Measurements from ENCODE around the gene ARHGEF28. TPM values are rescaled to one million over a fixed set of nuclear protein-coding genes. Genes with fewer than 3 reads are reported as not detected.

ARHGEF28 gene
- total and polyA plus RNA-seq, 2 of the 13 experiments (the other 11 are each of a cell fraction or from before 2014, with no cell fraction given): 17.4 to 34.1 TPM

DNA sequence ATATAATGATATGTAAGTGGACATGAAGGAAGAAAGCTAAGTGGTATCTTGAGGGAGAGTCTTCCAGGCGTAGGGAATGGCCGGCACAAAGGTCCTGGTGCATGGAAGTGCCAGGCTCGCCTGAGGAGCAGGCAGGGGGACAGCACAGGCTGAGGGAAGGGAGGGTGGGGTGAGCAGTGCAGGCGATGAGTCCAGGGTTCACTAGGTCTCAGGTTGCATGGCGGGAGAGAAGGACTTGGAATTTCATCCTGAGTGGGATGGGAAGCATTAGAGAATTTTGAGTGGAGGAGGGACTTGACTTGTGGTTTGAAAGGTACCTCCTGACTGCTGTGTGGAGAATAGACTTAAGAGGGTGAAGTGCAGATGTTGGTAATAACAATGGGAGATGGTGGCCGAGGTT is 268.9 kb downstream of the ARHGEF28 start (continued):
- TF ChIP-seq, protein P1, sequence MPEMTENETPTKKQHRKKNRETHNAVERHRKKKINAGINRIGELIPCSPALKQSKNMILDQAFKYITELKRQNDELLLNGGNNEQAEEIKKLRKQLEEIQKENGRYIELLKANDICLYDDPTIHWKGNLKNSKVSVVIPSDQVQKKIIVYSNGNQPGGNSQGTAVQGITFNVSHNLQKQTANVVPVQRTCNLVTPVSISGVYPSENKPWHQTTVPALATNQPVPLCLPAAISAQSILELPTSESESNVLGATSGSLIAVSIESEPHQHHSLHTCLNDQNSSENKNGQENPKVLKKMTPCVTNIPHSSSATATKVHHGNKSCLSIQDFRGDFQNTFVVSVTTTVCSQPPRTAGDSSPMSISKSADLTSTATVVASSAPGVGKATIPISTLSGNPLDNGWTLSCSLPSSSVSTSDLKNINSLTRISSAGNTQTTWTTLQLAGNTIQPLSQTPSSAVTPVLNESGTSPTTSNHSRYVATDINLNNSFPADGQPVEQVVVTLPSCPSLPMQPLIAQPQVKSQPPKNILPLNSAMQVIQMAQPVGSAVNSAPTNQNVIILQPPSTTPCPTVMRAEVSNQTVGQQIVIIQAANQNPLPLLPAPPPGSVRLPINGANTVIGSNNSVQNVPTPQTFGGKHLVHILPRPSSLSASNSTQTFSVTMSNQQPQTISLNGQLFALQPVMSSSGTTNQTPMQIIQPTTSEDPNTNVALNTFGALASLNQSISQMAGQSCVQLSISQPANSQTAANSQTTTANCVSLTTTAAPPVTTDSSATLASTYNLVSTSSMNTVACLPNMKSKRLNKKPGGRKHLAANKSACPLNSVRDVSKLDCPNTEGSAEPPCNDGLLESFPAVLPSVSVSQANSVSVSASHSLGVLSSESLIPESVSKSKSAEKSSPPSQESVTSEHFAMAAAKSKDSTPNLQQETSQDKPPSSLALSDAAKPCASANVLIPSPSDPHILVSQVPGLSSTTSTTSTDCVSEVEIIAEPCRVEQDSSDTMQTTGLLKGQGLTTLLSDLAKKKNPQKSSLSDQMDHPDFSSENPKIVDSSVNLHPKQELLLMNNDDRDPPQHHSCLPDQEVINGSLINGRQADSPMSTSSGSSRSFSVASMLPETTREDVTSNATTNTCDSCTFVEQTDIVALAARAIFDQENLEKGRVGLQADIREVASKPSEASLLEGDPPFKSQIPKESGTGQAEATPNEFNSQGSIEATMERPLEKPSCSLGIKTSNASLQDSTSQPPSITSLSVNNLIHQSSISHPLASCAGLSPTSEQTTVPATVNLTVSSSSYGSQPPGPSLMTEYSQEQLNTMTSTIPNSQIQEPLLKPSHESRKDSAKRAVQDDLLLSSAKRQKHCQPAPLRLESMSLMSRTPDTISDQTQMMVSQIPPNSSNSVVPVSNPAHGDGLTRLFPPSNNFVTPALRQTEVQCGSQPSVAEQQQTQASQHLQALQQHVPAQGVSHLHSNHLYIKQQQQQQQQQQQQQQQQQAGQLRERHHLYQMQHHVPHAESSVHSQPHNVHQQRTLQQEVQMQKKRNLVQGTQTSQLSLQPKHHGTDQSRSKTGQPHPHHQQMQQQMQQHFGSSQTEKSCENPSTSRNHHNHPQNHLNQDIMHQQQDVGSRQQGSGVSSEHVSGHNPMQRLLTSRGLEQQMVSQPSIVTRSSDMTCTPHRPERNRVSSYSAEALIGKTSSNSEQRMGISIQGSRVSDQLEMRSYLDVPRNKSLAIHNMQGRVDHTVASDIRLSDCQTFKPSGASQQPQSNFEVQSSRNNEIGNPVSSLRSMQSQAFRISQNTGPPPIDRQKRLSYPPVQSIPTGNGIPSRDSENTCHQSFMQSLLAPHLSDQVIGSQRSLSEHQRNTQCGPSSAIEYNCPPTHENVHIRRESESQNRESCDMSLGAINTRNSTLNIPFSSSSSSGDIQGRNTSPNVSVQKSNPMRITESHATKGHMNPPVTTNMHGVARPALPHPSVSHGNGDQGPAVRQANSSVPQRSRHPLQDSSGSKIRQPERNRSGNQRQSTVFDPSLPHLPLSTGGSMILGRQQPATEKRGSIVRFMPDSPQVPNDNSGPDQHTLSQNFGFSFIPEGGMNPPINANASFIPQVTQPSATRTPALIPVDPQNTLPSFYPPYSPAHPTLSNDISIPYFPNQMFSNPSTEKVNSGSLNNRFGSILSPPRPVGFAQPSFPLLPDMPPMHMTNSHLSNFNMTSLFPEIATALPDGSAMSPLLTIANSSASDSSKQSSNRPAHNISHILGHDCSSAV (CRISPR knock-in tag; IDR thresholded peaks at IDR 0.05; ENCODE audit: borderline replicate concordance): no peak
- TF ChIP-seq ISL2 (CRISPR knock-in tag; IDR thresholded peaks at IDR 0.05) (no peak), SIX4 (CRISPR knock-in tag; IDR thresholded peaks at IDR 0.05) (peak; percentile 96), MXI1 (IDR thresholded peaks at IDR 0.05; ENCODE audit: borderline replicate concordance, low read depth, low read length) (no peak), MTF1 (CRISPR knock-in tag; IDR thresholded peaks at IDR 0.05) (no peak)
- TF ChIP-seq, protein P2, sequence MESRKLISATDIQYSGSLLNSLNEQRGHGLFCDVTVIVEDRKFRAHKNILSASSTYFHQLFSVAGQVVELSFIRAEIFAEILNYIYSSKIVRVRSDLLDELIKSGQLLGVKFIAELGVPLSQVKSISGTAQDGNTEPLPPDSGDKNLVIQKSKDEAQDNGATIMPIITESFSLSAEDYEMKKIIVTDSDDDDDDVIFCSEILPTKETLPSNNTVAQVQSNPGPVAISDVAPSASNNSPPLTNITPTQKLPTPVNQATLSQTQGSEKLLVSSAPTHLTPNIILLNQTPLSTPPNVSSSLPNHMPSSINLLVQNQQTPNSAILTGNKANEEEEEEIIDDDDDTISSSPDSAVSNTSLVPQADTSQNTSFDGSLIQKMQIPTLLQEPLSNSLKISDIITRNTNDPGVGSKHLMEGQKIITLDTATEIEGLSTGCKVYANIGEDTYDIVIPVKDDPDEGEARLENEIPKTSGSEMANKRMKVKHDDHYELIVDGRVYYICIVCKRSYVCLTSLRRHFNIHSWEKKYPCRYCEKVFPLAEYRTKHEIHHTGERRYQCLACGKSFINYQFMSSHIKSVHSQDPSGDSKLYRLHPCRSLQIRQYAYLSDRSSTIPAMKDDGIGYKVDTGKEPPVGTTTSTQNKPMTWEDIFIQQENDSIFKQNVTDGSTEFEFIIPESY (CRISPR knock-in tag; IDR thresholded peaks at IDR 0.05): peak; percentile 93
- TF ChIP-seq, protein P3, sequence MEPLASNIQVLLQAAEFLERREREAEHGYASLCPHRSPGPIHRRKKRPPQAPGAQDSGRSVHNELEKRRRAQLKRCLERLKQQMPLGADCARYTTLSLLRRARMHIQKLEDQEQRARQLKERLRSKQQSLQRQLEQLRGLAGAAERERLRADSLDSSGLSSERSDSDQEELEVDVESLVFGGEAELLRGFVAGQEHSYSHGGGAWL (CRISPR knock-in tag; IDR thresholded peaks at IDR 0.05): no peak
- TF ChIP-seq, protein P4, sequence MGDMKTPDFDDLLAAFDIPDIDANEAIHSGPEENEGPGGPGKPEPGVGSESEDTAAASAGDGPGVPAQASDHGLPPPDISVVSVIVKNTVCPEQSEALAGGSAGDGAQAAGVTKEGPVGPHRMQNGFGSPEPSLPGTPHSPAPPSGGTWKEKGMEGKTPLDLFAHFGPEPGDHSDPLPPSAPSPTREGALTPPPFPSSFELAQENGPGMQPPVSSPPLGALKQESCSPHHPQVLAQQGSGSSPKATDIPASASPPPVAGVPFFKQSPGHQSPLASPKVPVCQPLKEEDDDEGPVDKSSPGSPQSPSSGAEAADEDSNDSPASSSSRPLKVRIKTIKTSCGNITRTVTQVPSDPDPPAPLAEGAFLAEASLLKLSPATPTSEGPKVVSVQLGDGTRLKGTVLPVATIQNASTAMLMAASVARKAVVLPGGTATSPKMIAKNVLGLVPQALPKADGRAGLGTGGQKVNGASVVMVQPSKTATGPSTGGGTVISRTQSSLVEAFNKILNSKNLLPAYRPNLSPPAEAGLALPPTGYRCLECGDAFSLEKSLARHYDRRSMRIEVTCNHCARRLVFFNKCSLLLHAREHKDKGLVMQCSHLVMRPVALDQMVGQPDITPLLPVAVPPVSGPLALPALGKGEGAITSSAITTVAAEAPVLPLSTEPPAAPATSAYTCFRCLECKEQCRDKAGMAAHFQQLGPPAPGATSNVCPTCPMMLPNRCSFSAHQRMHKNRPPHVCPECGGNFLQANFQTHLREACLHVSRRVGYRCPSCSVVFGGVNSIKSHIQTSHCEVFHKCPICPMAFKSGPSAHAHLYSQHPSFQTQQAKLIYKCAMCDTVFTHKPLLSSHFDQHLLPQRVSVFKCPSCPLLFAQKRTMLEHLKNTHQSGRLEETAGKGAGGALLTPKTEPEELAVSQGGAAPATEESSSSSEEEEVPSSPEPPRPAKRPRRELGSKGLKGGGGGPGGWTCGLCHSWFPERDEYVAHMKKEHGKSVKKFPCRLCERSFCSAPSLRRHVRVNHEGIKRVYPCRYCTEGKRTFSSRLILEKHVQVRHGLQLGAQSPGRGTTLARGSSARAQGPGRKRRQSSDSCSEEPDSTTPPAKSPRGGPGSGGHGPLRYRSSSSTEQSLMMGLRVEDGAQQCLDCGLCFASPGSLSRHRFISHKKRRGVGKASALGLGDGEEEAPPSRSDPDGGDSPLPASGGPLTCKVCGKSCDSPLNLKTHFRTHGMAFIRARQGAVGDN (CRISPR knock-in tag; IDR thresholded peaks at IDR 0.05): peak; percentile 37; the same call in 1 of the 2 replicates
- TF ChIP-seq, protein P5, sequence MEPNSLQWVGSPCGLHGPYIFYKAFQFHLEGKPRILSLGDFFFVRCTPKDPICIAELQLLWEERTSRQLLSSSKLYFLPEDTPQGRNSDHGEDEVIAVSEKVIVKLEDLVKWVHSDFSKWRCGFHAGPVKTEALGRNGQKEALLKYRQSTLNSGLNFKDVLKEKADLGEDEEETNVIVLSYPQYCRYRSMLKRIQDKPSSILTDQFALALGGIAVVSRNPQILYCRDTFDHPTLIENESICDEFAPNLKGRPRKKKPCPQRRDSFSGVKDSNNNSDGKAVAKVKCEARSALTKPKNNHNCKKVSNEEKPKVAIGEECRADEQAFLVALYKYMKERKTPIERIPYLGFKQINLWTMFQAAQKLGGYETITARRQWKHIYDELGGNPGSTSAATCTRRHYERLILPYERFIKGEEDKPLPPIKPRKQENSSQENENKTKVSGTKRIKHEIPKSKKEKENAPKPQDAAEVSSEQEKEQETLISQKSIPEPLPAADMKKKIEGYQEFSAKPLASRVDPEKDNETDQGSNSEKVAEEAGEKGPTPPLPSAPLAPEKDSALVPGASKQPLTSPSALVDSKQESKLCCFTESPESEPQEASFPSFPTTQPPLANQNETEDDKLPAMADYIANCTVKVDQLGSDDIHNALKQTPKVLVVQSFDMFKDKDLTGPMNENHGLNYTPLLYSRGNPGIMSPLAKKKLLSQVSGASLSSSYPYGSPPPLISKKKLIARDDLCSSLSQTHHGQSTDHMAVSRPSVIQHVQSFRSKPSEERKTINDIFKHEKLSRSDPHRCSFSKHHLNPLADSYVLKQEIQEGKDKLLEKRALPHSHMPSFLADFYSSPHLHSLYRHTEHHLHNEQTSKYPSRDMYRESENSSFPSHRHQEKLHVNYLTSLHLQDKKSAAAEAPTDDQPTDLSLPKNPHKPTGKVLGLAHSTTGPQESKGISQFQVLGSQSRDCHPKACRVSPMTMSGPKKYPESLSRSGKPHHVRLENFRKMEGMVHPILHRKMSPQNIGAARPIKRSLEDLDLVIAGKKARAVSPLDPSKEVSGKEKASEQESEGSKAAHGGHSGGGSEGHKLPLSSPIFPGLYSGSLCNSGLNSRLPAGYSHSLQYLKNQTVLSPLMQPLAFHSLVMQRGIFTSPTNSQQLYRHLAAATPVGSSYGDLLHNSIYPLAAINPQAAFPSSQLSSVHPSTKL (CRISPR knock-in tag; IDR thresholded peaks at IDR 0.05): 0 out of 2 replicates have a peak, but pooled peaks have one; percentile 17
